Endothelial cell of umbilical vein (primary cell): ENCODE measurements around the gene PCDH9. TPM values are rescaled to one million over a fixed set of nuclear protein-coding genes. Genes with fewer than 3 reads are reported as not detected.

ENCODE experiments used
- BruUV-seq: library from RNA; stranded (reverse); fragments of 400-500 nt; replicated peaks from 2 replicates; lab custom pipeline; 2021; lab: Mats Ljungman, UMichigan
- CTCF ChIA-PET: fragments of 300-600, 350-600 bp; sonication (Branson Sonifier 250); formaldehyde crosslinking; loops from one replicate; lab custom pipeline; 2021; ENCODE audit warnings: antibody characterized with exemption, inconsistent platforms; lab: Charles Lee
- POLR2A ChIA-PET: fragments of 300-600, 350-600 bp; sonication (Branson Sonifier 250); formaldehyde crosslinking; loops from one replicate; lab custom pipeline; 2021; ENCODE audit warnings: antibody characterized with exemption, inconsistent platforms; lab: Charles Lee
- DNase-seq: peaks from one replicate; pipeline ENCODE4 v3.0.0-alpha.2; 2011; ENCODE audit warnings: low read depth, low spot score
- FAIRE-seq: peaks from 2 replicates; lab custom pipeline; 2011; peaks lifted over from hg19 to GRCh38; lab: Jason Lieb, UNC
- H2AFZ ChIP-seq: 2 replicates; pipeline ENCODE4 v1.6.0; 2012; ENCODE audit warnings: low read depth, low read length, control low read depth, inconsistent platforms
- H3K27ac ChIP-seq: 2 replicates; pipeline ENCODE4 v1.5.1; 2011; ENCODE audit warnings: low read depth, mild to moderate bottlenecking, control low read depth, low read length, moderate library complexity; ENCODE audit not compliant: insufficient read depth
- H3K27me3 ChIP-seq, 2 experiments: 2 replicates each; pipeline versions ENCODE4 v1.6.0 to v1.6.1; 2011; ENCODE audit warnings: low read length in 2 of 2, mixed read lengths in 1 of 2; ENCODE audit not compliant: control insufficient read depth in 2 of 2, insufficient read depth in 2 of 2
- H3K36me3 ChIP-seq, 2 experiments: 2 replicates in 1 of 2; 3 replicates in 1 of 2; pipeline ENCODE4 v1.5.1; 2011; ENCODE audit warnings: low read length in 2 of 2, mild to moderate bottlenecking in 1 of 2, moderate library complexity in 1 of 2; ENCODE audit not compliant: control insufficient read depth in 2 of 2, insufficient read depth in 2 of 2; ENCODE audit errors: extremely low read depth in 1 of 2
- H3K4me1 ChIP-seq: 3 replicates; pipeline ENCODE4 v1.5.1; 2011; ENCODE audit warnings: mild to moderate bottlenecking, low read length; ENCODE audit not compliant: control insufficient read depth, insufficient read depth; ENCODE audit errors: extremely low read depth
- H3K4me2 ChIP-seq: 2 replicates; pipeline ENCODE4 v1.6.1; 2011; ENCODE audit warnings: low read length, control low read depth, mixed read lengths; ENCODE audit not compliant: insufficient read depth
- H3K4me3 ChIP-seq, 3 experiments: fragments of 200-600 bp in 1 of 3; sonication (generic), shearing (Covaris generic) in 1 of 3; replicated peaks in 1 of 3; 2 replicates each; pipeline ENCODE4 v1.5.1; 2011 to 2016; ENCODE audit warnings: control low read depth in 3 of 3, low read length in 3 of 3, mild to moderate bottlenecking in 2 of 3, inconsistent platforms in 1 of 3, low read depth in 1 of 3, moderate library complexity in 1 of 3; ENCODE audit not compliant: insufficient read depth in 1 of 3
- H3K79me2 ChIP-seq: 2 replicates; pipeline ENCODE4 v1.6.0; 2012; ENCODE audit warnings: low read length, inconsistent platforms; ENCODE audit not compliant: control insufficient read depth, insufficient read depth
- H3K9ac ChIP-seq: replicated peaks from 2 replicates; pipeline ENCODE3; 2011; ENCODE audit warnings: low read length, control low read depth; ENCODE audit not compliant: insufficient read depth; ENCODE audit errors: extremely low read depth
- H3K9me1 ChIP-seq: replicated peaks from 3 replicates; pipeline ENCODE4 v1.6.0; 2011; ENCODE audit warnings: mild to moderate bottlenecking, low read length; ENCODE audit not compliant: control insufficient read depth, insufficient read depth; ENCODE audit errors: extremely low read depth
- H3K9me3 ChIP-seq: replicated peaks from 2 replicates; pipeline ENCODE4 v1.5.1; 2012; ENCODE audit warnings: low read length, inconsistent platforms; ENCODE audit not compliant: control insufficient read depth, insufficient read depth
- H4K20me1 ChIP-seq: replicated peaks from 2 replicates; pipeline ENCODE3; 2011; ENCODE audit warnings: mild to moderate bottlenecking, low read length; ENCODE audit not compliant: control insufficient read depth, insufficient read depth; ENCODE audit errors: extremely low read depth
- CTCF ChIP-seq, 2 donors: IDR thresholded peaks; 1 replicate in 1 of 2; 2 replicates in 1 of 2; pipeline ENCODE4 v1.5.1; 2011; ENCODE audit warnings: low read length in 2 of 2, mild to moderate bottlenecking in 2 of 2, moderate library complexity in 2 of 2, control low read depth in 1 of 2, inconsistent platforms in 1 of 2, low read depth in 1 of 2; ENCODE audit not compliant: insufficient read depth in 1 of 2; ENCODE audit errors: extremely low read depth in 1 of 2
- EZH2 ChIP-seq: IDR thresholded peaks from 2 replicates; pipeline ENCODE4 v1.6.1; 2012; ENCODE audit warnings: borderline replicate concordance, low read depth, mild to moderate bottlenecking, moderate library complexity, low read length, inconsistent platforms; ENCODE audit not compliant: severe bottlenecking
- FOS ChIP-seq: IDR thresholded peaks from 2 replicates; pipeline ENCODE4 v1.6.1; 2011; ENCODE audit warnings: mild to moderate bottlenecking, low read length, moderate library complexity, borderline replicate concordance; ENCODE audit not compliant: insufficient read depth
- GATA2 ChIP-seq: IDR thresholded peaks from 2 replicates; pipeline ENCODE4 v1.7.0; 2011; ENCODE audit warnings: low read depth, mild to moderate bottlenecking, moderate library complexity, mixed read lengths, low read length; ENCODE audit not compliant: insufficient read length, insufficient read depth
- JUN ChIP-seq: IDR thresholded peaks from 2 replicates; pipeline ENCODE4 v1.6.1; 2011; ENCODE audit warnings: borderline replicate concordance, low read depth; ENCODE audit not compliant: insufficient read length, insufficient read depth
- MAX ChIP-seq: IDR thresholded peaks from 2 replicates; pipeline ENCODE4 v1.6.1; 2011; ENCODE audit not compliant: insufficient read depth, insufficient read length
- MYC ChIP-seq: IDR thresholded peaks from one replicate; pipeline ENCODE4 v1.6.1; 2011; ENCODE audit warnings: mild to moderate bottlenecking, low read depth, low read length
- POLR2A ChIP-seq: IDR thresholded peaks from 2 replicates; pipeline ENCODE4 v1.6.1; 2012; ENCODE audit warnings: low read depth, mild to moderate bottlenecking, control low read depth, low read length
- POLR2AphosphoS5 ChIP-seq: IDR thresholded peaks from 2 replicates; pipeline ENCODE4 v1.6.1; 2012; ENCODE audit warnings: low read depth, mild to moderate bottlenecking, control low read depth, low read length, moderate library complexity; ENCODE audit not compliant: insufficient read depth
- dilution Hi-C: fragments of 300-500 bp; cut with MboI; formaldehyde crosslinking; loops from one replicate; pipeline ENCODE4 v1.15.0; 2019; ENCODE audit warnings: low sequenced_read_pairs; ENCODE audit not compliant: extremely low pct_ligation_motif_present
- intact Hi-C: fragments of 100-400 bp; cut with micrococcal nuclease; formaldehyde crosslinking; loops from one replicate; pipeline ENCODE4 v1.10.0; 2022
- polyA plus RNA-seq, 4 experiments: library from polyadenylated mRNA; depleted of rRNA in 3 of 4; stranded (reverse) in 3 of 4; unstranded in 1 of 4; fragments of >200 nt; gene quantifications; 2 replicates each; pipeline versions ENCODE4 v1.2.1 to v1.2.3, GENCODE V29; 2011 to 2012; ENCODE audit warnings: missing spikeins in 1 of 4
- total RNA-seq: library from RNA; stranded (reverse); gene quantifications from 2 replicates; pipeline ENCODE4 v1.2.3, GENCODE V29; 2021

The PCDH9 gene
- total and polyA plus RNA-seq, 2 donors (not counting 3 experiments of a cell fraction or from before 2014, with no cell fraction given): 1.1 to 5.2 TPM

GRCh38 chr13:67106502-67107057 lies 123.6 kb downstream of the PCDH9 start:
- H3K27me3 ChIP-seq: no peaks in the 10 kb centered on the region
- H3K9ac ChIP-seq: no peak overlapping the region
- CTCF ChIA-PET: interaction anchor here (1.3 kb wide), 1 partner anchor 14 kb away, joined by 3 read pairs; no protein-coding TSS in a partner anchor
- dilution Hi-C loops (no loop called here), intact Hi-C loops (no loop called here)
- H3K4me3 ChIP-seq: no peak overlapping the region
- no peaks in the 10 kb centered on the region for H3K4me1 ChIP-seq
- FAIRE-seq (no peak), DNase-seq (no peak)
- no peak overlapping the region for H3K4me2 ChIP-seq
- POLR2A ChIA-PET: no interaction called here
- no peaks in the 10 kb centered on the region for H3K79me2 ChIP-seq
- TF ChIP-seq MYC (no peak), POLR2AphosphoS5 (no peak), FOS (no peak), EZH2 (no peak), GATA2 (no peak), POLR2A (no peak), CTCF (IDR thresholded peaks at IDR 0.05; ENCODE audit: extremely low read depth in 1 of 2, insufficient read depth in 1 of 2, low read depth in 1 of 2, low read length in 2 of 2) (no peak), JUN (no peak), MAX (no peak)
- no peak overlapping the region for H2AFZ ChIP-seq
- H3K9me3 ChIP-seq: no peaks in the 10 kb centered on the region
- H3K27ac ChIP-seq: no peak overlapping the region
- H4K20me1 ChIP-seq: no peaks in the 10 kb centered on the region
- H3K36me3 ChIP-seq: no peaks in the 10 kb centered on the region
- no peaks in the 10 kb centered on the region for H3K9me1 ChIP-seq
- BruUV-seq: no TSS peak
